ENCODE results near the gene CXorf38. TPM values are rescaled to one million over a fixed set of nuclear protein-coding genes. Genes with fewer than 3 reads are reported as not detected.

CXorf38 gene
- total RNA-seq, 4 donors from 2014 or later = 11.7 to 23.3 (median 16.5) TPM

DNA sequence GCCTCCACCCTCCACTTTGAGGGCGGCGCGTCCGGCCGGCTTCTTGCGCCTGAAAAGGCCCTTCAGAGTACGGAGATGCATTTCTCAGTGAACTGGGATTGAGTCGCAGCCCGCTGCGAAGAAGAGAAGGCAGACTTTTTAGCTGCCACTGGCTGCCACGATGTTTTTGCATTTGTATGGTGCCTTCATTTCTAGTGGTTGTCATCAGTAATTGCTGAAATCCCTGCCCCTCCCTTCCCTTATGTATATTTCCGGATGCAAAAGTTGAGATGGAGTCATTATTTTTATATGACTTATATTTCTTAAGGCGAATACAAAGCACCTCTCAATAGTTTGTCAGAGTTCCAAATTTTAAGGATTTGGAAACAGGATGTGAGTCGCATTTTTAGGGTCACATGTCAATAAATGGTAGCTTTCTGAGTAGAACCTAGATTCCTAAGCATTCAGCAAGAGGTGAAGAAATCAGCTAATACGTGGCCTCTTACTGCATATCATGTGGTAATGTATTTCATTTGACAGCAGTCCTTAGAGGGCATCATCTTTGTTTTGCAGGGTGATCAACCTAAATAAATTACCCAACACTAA is 65.9 kb downstream of the CXorf38 start:
- ATAC-seq (ENCODE audit: low FRiP score) = no peak
- no peak for DNase-seq (ENCODE audit: low spot score)
- TF ChIP-seq, protein P1, sequence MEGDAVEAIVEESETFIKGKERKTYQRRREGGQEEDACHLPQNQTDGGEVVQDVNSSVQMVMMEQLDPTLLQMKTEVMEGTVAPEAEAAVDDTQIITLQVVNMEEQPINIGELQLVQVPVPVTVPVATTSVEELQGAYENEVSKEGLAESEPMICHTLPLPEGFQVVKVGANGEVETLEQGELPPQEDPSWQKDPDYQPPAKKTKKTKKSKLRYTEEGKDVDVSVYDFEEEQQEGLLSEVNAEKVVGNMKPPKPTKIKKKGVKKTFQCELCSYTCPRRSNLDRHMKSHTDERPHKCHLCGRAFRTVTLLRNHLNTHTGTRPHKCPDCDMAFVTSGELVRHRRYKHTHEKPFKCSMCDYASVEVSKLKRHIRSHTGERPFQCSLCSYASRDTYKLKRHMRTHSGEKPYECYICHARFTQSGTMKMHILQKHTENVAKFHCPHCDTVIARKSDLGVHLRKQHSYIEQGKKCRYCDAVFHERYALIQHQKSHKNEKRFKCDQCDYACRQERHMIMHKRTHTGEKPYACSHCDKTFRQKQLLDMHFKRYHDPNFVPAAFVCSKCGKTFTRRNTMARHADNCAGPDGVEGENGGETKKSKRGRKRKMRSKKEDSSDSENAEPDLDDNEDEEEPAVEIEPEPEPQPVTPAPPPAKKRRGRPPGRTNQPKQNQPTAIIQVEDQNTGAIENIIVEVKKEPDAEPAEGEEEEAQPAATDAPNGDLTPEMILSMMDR (IDR thresholded peaks at IDR 0.05) = no peak

DNA sequence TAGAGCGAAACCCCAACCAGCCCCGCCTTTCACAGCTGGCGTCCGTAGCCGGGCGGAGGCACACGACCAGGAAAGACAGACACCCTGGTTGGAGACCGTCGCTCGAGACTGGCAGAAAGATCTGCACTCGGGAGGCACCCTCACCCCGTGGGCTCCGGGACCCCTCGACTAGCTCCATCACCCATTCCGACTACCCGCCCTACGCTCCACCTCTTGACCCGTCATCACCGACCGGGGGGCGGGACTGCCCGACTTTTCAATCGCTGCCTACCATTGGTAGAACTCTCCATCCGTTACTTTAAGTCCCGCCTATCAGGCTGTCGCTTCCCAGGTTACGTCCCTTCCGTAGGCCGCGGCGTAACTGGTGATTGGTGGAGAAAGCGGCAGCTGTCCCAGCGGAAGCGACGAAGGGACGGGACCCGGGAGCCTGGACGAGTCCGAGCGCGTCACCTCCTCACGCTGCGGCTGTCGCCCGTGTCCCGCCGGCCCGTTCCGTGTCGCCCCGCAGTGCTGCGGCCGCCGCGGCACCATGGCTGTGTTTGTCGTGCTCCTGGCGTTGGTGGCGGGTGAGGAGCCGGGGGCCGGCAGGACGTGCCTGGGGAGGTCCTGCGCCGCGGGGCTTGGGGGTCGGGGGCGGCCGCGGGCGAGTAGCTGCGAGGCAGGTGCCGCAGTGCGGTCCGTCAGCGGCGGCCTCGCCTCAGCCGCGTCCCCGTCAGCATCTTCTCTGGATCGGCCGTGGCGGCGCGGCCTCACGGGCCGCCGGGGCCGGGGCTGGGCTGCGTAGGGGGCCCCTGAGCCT is 66.6 kb downstream of the CXorf38 start, which contains the start of gene ATP6AP2:
Gene ATP6AP2 (plus strand): TSS at position 434 of the 799 bp plus-strand sequence. CDS start 96 bp downstream, at position 530.
- TF ChIP-seq, protein P1 (IDR thresholded peaks at IDR 0.05) = no peak
- ATAC-seq (ENCODE audit: low FRiP score) = peak; percentile 94
- peak; percentile 42 for DNase-seq (ENCODE audit: low spot score)

DNA sequence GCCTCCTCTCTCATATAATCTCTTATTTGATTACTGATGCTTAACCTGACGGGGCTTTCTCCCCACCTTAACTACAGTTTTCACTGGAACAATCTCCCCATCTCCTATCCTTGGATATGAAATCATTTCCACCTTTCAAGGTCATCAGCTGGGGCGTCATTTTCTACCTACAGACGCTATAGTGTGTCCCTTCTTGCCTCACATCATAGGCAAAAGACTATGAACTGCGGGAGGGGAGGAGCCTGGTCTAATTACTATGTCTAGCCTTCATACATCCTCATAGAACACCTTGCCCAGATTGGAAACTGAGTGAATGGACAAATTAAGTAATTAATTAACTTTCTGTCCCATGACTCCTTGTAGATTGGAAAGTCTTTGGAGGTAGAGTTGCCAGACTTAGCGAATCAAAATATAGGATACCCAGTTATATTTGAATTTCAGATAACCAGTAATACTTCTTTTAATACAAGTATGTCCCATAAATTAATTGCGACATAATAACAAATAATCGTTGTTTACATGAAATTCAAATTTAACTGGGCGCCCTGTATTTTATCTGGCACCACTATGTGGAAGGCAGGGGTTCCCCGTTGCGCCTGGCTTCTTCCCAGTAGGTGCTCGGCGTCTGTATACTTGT is 67.3 kb downstream of the CXorf38 start:
- ATAC-seq (ENCODE audit: low FRiP score) (peak; percentile 71), DNase-seq (ENCODE audit: low spot score) (no peak)
- TF ChIP-seq, protein P1 (IDR thresholded peaks at IDR 0.05) = no peak

DNA sequence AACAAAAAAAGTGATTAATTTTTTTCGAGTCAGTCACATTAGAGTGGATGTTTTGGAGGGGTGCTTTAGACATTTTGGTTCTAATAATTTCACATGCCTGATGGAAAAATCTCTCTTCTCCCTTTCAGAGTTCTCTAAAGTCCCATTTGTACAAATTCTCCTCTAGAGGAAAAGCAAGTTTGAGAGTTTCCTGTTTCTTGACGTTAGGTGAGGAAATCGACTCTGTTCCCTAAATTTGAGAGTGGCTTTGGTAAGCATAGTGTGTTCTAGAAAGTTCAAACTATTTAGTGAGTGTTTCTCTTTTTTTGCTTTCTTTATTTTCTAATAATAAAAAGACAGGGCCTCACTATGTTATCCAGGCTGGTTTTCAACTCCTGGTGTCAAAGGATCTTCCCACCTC is 68.2 kb downstream of the CXorf38 start:
- no peak for DNase-seq (ENCODE audit: low spot score)
- ATAC-seq (ENCODE audit: low FRiP score) = no peak

DNA sequence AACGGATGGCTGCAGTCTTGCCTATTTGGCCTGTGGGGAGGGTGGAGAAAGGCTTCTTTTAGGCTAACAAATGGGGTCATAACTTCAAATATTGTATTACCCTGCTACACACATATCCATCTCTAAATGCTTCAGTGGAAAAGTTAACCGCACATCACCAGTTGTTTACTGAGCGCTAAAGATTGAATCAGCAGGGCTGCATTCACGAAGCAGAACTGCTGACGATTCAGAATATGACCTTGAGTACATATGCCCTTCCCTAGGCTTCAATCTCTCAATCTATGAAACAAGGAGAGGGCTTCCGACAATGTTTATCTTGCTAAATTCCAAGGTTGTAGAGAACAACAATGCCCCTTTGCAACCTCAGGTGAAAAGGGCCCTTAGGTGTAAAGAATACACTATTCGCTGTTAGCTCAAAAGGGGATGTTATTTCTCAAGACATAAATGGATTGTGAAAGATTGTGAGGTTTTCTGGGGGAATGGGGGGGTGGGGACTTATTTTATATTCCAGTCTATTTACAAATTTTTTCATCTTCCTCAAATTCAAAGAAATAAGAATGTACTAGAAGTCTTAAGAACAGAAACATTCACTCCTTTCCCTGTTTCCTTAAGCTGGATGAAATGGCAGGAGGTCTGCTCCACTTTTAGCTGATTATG is 69.2 kb downstream of the CXorf38 start:
- no peak for DNase-seq (ENCODE audit: low spot score)
- ATAC-seq (ENCODE audit: low FRiP score) = no peak
- TF ChIP-seq, protein P1 (IDR thresholded peaks at IDR 0.05) = no peak

More for the DNA sequence above, 68.2 kb downstream of the CXorf38 start:
- TF ChIP-seq, protein P1 (IDR thresholded peaks at IDR 0.05) = no peak

Other genes starting within 250 kb of the CXorf38 start
- gene ATP6AP2, start 66.6 kb downstream of the CXorf38 start, total RNA-seq = 100 to 1,000 TPM in 2 of 4 donors, 10 to 100 TPM in 2; 87.8 to 122 (median 100) TPM
- gene MPC1L, start 24.1 kb downstream of the CXorf38 start, total RNA-seq = not detected
- 10 to 100 TPM; 26.5 to 36.9 (median 32.4) TPM for gene MED14, start 88.0 kb upstream of the CXorf38 start, total RNA-seq